CD4-positive, alpha-beta T cell (primary cell): ENCODE results near the gene SYTL2. TPM values are rescaled to one million over a fixed set of nuclear protein-coding genes. Genes with fewer than 3 reads are reported as not detected.

Experiments
- ATAC-seq: fragments of 200-7000 bp; cut with Tn5 transposase; one replicate; pipeline ENCODE4 v1.10.0; 2022; ENCODE audit warnings: mild to moderate bottlenecking; ENCODE audit not compliant: poor library complexity
- CTCF ChIA-PET: fragments of 350-600 bp; sonication (Branson Sonifier 250); formaldehyde crosslinking; loops from one replicate; lab custom pipeline; 2021; ENCODE audit warnings: antibody characterized with exemption, inconsistent platforms; lab: Charles Lee
- POLR2A ChIA-PET: fragments of 350-600 bp; sonication (Branson Sonifier 250); formaldehyde crosslinking; loops from one replicate; lab custom pipeline; 2021; ENCODE audit warnings: antibody characterized with exemption, inconsistent platforms; lab: Charles Lee
- DNase-seq, 14 experiments: peaks; one replicate each; pipeline ENCODE4 v3.0.0-alpha.2; 2013 to 2020; ENCODE audit warnings: mixed read lengths in 2 of 14
- H3K27ac ChIP-seq, 2 donors: one replicate each; pipeline versions ENCODE4 v1.5.1 to v1.7.0; 2013; ENCODE audit warnings: low read length in 2 of 2, low read depth in 1 of 2, mild to moderate bottlenecking in 1 of 2
- H3K27me3 ChIP-seq, 2 experiments: 1 replicate in 1 of 2; 2 replicates in 1 of 2; pipeline versions ENCODE4 v1.6.1 to v1.7.0; 2013; ENCODE audit warnings: low read length in 2 of 2, control low read depth in 1 of 2, mild to moderate bottlenecking in 1 of 2, moderate library complexity in 1 of 2; ENCODE audit not compliant: insufficient read depth in 2 of 2, control insufficient read depth in 1 of 2
- H3K36me3 ChIP-seq: one replicate; pipeline ENCODE4 v1.6.1; 2013; ENCODE audit warnings: low read length, control low read depth; ENCODE audit not compliant: insufficient read depth
- H3K4me1 ChIP-seq: one replicate; pipeline ENCODE4 v1.6.1; 2013; ENCODE audit warnings: low read length, control low read depth; ENCODE audit not compliant: insufficient read depth
- H3K4me3 ChIP-seq: one replicate; pipeline ENCODE4 v1.5.1; 2013; ENCODE audit warnings: mild to moderate bottlenecking, low read length, moderate library complexity
- H3K9me3 ChIP-seq, 2 experiments: 1 replicate in 1 of 2; 2 replicates in 1 of 2; pipeline versions ENCODE4 v1.6.1 to v1.7.0; 2013; ENCODE audit warnings: low read length in 2 of 2, mild to moderate bottlenecking in 2 of 2, control low read depth in 1 of 2, moderate library complexity in 1 of 2; ENCODE audit not compliant: control insufficient read depth in 1 of 2, insufficient read depth in 1 of 2
- H3K27ac Mint-ChIP-seq: one replicate; pipeline ENCODE4 v1.8.0; 2020; ENCODE audit warnings: mixed read lengths
- H3K27me3 Mint-ChIP-seq: one replicate; pipeline ENCODE4 v1.8.0; 2021; ENCODE audit warnings: mixed read lengths
- H3K36me3 Mint-ChIP-seq: one replicate; pipeline ENCODE4 v1.8.0; 2021; ENCODE audit warnings: low read depth, mixed read lengths
- H3K4me1 Mint-ChIP-seq: one replicate; pipeline ENCODE4 v1.8.0; 2021; ENCODE audit warnings: low read depth, mixed read lengths
- H3K4me3 Mint-ChIP-seq: one replicate; pipeline ENCODE4 v1.8.0; 2020; ENCODE audit warnings: mild to moderate bottlenecking, mixed read lengths
- H3K9me3 Mint-ChIP-seq: one replicate; pipeline ENCODE4 v1.8.0; 2020; ENCODE audit warnings: mixed read lengths
- intact Hi-C, 2 experiments: fragments of 100-400 bp; cut with DNase I in 1 of 2; cut with micrococcal nuclease in 1 of 2; formaldehyde crosslinking; loops; one replicate each; pipeline versions ENCODE4 v1.15.1 to v1.9.0; 2023 to 2025; cut with DNase I, micrococcal nuclease
- total RNA-seq, 174 experiments: library from RNA in 2 of 174; stranded (reverse) in 2 of 174; gene quantifications; one replicate each; pipeline ENCODE4 v1.2.3 and lab custom pipeline; 2021 to 2026
- TF ChIP-seq, protein P1 (sequence below): fragments of 200-600 bp; IDR thresholded peaks from one replicate; pipeline ENCODE4 v1.8.0; 2022; ENCODE audit warnings: antibody characterized with exemption, mild to moderate bottlenecking

Gene SYTL2
- total RNA-seq, 2 experiments from 2014 or later, result 35.4 to 36.7 TPM

DNA sequence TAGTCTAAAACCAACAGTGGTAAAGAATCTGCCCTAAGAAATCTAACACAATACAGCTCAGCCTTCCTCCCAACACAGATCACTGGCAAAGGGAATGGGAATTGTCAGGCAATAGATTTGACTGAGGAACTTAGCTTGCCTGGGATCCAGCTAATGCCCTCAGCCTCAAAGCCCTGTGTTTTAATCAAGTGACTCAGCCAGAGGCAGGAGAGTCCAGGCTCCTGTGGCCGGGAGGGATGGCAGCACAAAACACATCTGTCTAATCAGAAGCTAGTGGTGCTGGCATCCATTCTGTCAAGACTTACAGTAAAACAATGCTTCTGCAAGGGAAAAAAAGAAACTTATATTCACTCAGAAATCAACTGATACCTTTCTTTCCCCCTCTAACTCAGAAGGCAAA is 5.6 kb downstream of the SYTL2 start:
- Histone ChIP-seq H3K4me1 (peaks cover 29% of the 10 kb centered on the region), H3K9me3 (no peaks in the 10 kb centered on the region), H3K36me3 (no peaks in the 10 kb centered on the region), H3K27ac (no peak overlapping the region), H3K27me3 (no peaks in the 10 kb centered on the region), H3K4me3 (no peak overlapping the region)
- ChIA-PET CTCF (interaction anchor here (1.5 kb wide), 1 partner anchor 25 kb away, joined by 3 read pairs; no protein-coding TSS in a partner anchor), POLR2A (no interaction called here)
- Mint-ChIP-seq H3K36me3 (peaks cover 11% of the 10 kb centered on the region), H3K27ac (no peak overlapping the region), H3K4me3 (no peak overlapping the region), H3K27me3 (no peaks in the 10 kb centered on the region), H3K4me1 (peaks cover 54% of the 10 kb centered on the region), H3K9me3 (no peaks in the 10 kb centered on the region)
- ATAC-seq, result no peak
- no peak for DNase-seq
- intact Hi-C loops, result no loop called here
- TF ChIP-seq, protein P1, sequence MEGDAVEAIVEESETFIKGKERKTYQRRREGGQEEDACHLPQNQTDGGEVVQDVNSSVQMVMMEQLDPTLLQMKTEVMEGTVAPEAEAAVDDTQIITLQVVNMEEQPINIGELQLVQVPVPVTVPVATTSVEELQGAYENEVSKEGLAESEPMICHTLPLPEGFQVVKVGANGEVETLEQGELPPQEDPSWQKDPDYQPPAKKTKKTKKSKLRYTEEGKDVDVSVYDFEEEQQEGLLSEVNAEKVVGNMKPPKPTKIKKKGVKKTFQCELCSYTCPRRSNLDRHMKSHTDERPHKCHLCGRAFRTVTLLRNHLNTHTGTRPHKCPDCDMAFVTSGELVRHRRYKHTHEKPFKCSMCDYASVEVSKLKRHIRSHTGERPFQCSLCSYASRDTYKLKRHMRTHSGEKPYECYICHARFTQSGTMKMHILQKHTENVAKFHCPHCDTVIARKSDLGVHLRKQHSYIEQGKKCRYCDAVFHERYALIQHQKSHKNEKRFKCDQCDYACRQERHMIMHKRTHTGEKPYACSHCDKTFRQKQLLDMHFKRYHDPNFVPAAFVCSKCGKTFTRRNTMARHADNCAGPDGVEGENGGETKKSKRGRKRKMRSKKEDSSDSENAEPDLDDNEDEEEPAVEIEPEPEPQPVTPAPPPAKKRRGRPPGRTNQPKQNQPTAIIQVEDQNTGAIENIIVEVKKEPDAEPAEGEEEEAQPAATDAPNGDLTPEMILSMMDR, result no peak

DNA sequence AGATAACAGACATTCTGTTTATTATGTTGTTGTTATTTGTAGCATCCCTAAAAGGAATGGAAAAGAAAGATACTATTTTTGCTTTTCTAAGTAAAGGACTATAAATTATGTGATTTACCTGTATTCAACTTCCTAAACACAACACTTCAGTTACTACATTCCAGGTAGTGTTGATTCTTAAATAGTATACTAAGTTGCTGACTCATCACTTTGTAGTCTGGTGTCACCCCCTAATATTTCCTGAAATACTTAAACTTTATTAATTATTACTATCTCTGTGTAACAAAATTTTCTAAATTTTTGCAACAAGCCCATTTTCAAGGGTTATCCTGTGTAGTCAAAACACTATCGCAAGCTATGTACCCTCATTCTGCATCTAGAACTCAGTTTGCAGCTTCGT is 7.0 kb downstream of the SYTL2 start:
- intact Hi-C loops, result no loop called here
- Mint-ChIP-seq H3K4me3 (no peak overlapping the region), H3K9me3 (no peaks in the 10 kb centered on the region), H3K27ac (no peak overlapping the region), H3K27me3 (no peaks in the 10 kb centered on the region), H3K4me1 (peaks cover 52% of the 10 kb centered on the region), H3K36me3 (peaks cover 6% of the 10 kb centered on the region)
- H3K9me3 ChIP-seq, result no peaks in the 10 kb centered on the region
- H3K27ac ChIP-seq, result no peak overlapping the region
- H3K4me3 ChIP-seq, result no peak overlapping the region
- H3K36me3 ChIP-seq, result no peaks in the 10 kb centered on the region
- ChIA-PET POLR2A (no interaction called here), CTCF (interaction anchor here (1.5 kb wide), 1 partner anchor 23 kb away, joined by 3 read pairs; no protein-coding TSS in a partner anchor)
- DNase-seq (no peak), ATAC-seq (no peak)
- H3K27me3 ChIP-seq, result no peaks in the 10 kb centered on the region
- peaks cover 15% of the 10 kb centered on the region for H3K4me1 ChIP-seq
- TF ChIP-seq, protein P1, result no peak

DNA sequence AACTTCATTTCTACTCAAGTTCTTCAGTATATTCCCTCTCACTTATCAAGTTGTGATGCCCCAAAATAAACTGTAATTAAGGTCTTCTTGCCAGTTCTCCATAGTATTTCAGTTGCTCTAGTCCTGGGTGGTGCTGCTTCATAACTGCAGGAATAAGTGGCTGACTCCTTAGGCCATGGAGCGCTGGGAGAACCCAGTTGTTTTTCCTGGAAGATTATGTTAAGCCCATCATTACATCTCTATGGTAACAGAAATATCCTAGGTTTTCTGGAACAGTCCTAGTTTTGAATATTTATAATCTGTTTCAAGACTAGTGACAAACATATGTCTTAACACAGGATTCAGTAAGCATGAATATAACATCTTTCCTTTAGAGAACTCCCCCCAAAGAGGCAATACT is 7.6 kb downstream of the SYTL2 start:
- ChIA-PET CTCF (no interaction called here), POLR2A (no interaction called here)
- intact Hi-C loops, result no loop called here

More for the DNA sequence above, 7.6 kb downstream of the SYTL2 start:
- Histone ChIP-seq H3K27me3 (no peaks in the 10 kb centered on the region), H3K4me3 (no peak overlapping the region), H3K4me1 (peaks cover 13% of the 10 kb centered on the region), H3K27ac (no peak overlapping the region), H3K36me3 (no peaks in the 10 kb centered on the region), H3K9me3 (no peaks in the 10 kb centered on the region)
- H3K4me3 Mint-ChIP-seq, result no peak overlapping the region
- H3K36me3 Mint-ChIP-seq, result peaks cover 6% of the 10 kb centered on the region
- ATAC-seq (no peak), DNase-seq (no peak)
- TF ChIP-seq, protein P1, result no peak
- no peaks in the 10 kb centered on the region for H3K27me3 Mint-ChIP-seq
- peaks cover 49% of the 10 kb centered on the region for H3K4me1 Mint-ChIP-seq
- H3K9me3 Mint-ChIP-seq, result no peaks in the 10 kb centered on the region
- H3K27ac Mint-ChIP-seq, result no peak overlapping the region
